ENCODE results near the gene IGFL2.
"Not testable (repeated sequence)": the region's sequence is repeated elsewhere in the genome, so short reads cannot be mapped to it uniquely, and the experiment has no call there.

The IGFL2 gene

DNA sequence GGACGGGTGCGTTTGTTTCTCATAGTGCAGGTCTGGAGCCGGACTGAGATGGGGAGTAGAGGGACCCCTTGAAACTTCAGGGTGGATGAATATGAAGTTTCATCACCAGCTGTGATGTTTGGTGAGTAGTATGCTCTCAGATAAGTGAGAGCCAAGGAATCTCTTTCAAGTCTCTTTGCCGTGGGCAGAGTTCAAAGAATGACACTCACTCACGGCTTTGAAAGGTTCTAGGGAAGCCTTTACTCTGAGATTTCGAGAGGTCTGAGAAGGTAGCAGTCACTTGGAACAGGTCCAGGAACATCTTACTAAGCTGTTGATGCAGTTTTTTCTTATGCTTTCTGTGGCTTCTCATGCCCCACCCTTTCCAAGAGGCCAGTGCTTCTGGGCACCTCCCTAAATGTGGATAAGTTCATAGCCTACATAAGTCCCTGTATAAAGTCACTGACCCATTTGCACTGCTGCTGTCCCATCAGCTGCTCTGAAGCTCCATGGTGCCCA lies at the start of gene IGFL2:
Gene IGFL2, plus strand, starts transcription at position 448 of the 498 bp plus-strand sequence. Its CDS starts 41 bp downstream, at position 489.
- no peak for DNase-seq

DNA sequence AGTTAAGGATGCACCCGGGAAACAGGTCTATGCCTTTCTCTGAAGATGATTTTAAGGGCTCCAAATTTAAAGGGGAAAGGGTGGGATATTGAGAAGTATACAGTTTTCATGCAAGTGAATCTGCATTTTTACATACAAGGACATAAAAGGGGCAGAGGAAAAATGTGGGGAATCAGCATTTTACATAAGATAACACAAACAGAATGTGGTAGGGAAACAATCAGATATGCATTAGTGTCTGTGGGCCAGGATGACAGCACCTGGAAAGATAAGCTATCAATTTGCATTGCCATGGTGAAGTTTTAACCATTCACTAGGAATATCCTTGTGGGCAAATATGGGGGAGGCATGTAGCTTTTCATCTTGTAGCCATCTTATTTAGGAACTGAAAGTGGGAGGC lies 47.7 kb upstream of the IGFL2 start:
- DNase-seq = peak; percentile 32

- DNase-seq = no peak
These were observed 46.7 kb upstream of the IGFL2 start for GRCh38 chr19:46101293-46101692.

DNA sequence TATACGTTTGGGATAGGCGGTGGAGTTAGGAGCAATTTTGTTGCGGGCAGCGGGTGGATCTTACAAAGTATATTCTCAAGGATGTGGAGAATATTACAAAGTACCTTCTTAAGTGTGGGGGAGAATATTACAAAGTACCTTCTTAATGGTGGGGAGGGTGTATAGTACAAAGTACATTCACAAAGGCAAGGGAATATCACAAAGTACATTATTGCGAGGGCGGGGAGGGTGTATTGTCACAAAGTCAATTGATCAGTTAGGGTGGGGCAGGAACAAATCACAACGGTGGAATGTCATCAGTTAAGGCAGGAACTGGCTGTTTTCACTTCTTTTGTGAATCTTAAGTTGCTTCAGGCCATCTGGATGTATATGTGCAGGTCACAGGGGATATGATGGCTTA lies 45.7 kb upstream of the IGFL2 start:
- not testable (repeated sequence) for DNase-seq

DNA sequence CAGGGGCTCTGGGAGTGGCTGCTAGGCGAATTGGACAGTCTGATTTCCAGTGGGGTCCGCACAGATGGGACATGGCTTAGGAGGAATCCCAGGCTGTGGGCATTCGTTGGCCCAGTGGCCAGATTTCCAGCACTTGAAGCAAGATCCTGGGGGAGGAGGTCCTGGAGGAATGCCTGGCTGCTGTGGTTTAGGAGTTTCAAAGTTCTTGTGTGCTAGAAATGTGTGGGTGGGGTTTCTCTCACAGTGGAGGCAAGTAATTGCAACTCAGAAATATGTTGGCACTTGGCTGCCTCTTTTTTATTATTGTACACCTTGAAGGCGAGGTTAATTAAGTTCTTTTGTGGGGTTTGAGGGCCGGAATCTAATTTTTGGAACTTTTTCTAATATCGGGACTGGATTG lies 40.7 kb upstream of the IGFL2 start:
- no peak for DNase-seq

GRCh38 chr19:46109876-46110275 lies 38.2 kb upstream of the IGFL2 start:
- no peak for DNase-seq

GRCh38 chr19:46111376-46111775 lies 36.7 kb upstream of the IGFL2 start:
- no peak for DNase-seq

GRCh38 chr19:46112527-46112926 lies 35.5 kb upstream of the IGFL2 start:
- no peak for DNase-seq

DNA sequence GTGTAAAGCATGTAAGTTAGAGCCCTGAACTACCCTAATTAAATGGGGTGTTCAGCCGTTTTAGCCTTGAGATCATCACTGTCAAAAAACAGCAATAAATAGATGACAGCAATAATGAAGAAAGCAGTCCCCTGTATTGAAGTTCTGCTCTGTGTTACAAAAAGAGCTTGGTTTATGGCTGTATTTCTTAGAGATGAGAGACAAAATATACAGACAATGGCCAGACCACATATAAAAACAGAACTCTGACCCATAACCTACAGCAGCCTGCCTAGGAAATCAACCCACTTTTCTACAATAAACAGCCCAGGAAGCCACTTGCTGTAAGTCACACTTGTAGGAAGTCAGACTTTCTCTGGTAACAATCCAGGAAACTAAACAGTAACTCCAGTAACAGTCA lies 34.3 kb upstream of the IGFL2 start:
- no peak for DNase-seq

DNA sequence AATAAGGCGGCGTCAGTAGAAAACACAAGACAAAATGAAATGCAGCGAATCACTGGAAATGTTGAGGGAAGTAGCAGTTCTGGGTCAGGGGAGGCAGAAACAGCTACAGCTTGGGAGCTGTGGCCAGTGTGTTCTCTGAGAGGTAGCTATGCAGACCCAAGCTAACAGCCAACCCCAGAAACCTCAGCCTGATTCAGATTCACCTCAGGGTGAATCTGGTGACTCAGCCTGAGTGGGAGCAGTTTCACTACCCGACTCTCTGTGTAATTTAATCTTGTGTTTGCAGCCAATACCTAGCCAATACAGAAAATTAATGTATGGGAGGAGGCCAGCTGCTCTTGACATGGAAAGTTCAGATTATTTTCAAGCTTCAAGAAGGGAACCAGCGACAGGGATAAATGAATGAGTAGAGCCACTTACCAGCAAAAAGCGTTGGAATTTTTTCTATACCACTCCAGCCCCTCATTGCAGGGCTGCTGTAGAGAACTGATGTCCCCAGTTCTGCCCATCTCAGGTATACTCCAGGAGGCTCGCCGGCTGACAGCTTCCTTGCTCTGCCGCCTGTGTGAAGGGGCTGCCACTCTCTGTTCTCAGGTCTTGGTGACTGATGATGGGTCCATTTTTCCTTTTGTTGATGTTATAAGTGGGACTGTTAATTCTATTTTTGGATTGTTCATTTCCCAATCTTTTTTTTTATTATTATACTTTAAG lies 32.5 kb upstream of the IGFL2 start:
- peak; percentile 82 for DNase-seq

GRCh38 chr19:46116121-46116520 lies 31.9 kb upstream of the IGFL2 start:
- no peak for DNase-seq

DNA sequence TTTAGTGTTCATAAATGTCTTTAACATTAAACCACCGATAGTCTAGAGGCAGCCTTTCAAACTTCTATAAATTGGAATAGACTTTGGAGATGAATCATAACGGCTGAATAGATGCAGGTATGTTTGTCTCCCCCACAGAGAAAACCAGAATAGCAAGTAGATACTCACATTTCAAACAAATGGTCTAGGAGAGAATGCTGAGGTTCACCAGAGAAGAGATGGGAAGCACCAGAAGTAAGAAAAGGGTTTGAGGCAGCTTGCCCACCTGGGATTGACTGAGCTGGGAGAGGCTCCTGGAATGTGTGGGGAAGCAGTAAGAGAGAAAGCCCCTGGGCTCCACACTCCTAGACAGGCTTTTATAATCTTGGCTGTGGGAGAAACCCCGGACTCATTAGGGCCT lies 29.9 kb upstream of the IGFL2 start:
- DNase-seq = no peak

- DNase-seq = peak; percentile 96
These were observed 23.4 kb upstream of the IGFL2 start, which contains the start of gene IGFL3 for GRCh38 chr19:46124638-46125115. IGFL3 (minus strand) TSS chr19:46124688; CDS start chr19:46124649, 39 bp downstream.

DNA sequence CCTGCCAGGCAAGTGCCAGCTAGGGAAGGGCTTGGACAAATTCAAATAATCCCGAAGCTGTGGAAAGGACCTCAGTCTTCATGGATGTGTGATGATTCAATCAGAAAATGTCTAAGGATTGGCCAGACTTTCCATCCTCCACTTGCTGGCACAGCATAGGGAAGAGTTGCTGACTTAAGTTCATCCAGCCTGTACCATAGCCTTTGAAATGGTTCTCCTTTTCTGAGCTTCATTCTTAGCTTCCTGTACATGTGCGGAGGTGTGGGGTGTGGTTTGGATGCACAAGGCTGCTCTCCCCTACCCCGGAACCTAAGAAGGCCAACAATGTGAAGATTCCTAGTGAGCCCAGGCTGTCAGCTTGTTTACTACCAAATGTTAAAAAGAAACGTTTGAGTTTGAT lies 22.6 kb upstream of the IGFL2 start:
- peak; percentile 30 for DNase-seq

- peak; percentile 66 for DNase-seq
These were observed 21.9 kb upstream of the IGFL2 start for GRCh38 chr19:46126086-46126580.

DNA sequence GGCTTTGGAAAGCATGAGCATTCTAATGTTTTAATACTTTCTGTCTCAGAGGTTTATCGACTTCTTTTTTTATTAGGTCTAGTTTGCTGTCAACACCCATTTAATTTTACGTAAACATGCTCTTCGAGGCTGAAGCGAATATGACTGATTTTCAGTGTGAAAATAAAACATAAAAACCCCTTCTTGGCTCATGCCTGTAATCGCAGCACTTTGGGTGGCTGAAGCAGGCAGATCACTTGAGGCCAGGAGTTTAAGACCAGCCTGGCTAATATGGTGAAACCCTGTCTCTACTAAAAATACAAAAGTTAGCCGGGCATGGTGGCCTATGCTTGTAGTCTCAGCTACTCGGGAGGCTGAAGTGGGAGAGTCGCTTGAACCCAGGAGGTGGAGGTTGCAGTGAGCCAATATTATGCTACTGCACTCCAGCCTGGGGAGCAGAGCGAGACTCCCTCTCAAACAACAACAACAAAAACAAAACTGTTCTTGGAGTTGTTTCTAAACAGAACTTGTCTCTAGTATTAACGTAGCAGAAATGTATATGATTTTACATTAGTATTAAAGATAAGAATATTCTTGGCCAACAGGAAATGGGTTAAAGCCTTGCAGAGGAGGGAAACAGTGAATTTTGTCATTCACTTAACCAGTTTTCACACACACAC lies 16.4 kb upstream of the IGFL2 start:
- DNase-seq = no peak

DNA sequence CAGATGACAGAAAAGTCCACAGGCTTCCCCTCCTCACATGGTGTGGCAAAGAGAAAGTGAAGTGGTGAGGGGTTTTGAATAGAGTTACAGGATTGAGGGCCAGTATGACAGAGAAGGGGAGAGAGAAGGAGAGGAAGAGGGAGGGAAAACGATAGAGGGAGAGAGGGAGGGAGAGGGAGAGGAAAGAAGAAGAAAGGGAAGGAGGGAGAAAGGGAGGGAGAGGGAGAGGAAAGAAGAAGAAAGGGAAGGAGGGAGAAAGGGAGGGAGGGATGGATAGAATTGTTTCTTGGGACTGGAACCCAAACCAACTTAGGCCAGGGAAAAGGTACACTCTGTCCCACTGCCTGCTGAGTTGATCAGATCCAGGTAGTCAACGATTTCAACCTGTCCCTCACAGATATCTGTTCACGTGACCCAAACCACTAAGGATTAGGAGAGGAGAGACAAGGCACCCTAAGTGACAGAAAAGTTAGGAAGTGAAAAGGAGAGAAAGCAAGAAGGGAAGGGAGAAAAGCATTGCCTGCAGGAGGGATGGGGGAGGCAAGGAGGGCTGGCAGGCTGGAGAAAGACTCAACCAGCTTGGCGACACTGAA lies 15.4 kb upstream of the IGFL2 start:
- DNase-seq = no peak

DNA sequence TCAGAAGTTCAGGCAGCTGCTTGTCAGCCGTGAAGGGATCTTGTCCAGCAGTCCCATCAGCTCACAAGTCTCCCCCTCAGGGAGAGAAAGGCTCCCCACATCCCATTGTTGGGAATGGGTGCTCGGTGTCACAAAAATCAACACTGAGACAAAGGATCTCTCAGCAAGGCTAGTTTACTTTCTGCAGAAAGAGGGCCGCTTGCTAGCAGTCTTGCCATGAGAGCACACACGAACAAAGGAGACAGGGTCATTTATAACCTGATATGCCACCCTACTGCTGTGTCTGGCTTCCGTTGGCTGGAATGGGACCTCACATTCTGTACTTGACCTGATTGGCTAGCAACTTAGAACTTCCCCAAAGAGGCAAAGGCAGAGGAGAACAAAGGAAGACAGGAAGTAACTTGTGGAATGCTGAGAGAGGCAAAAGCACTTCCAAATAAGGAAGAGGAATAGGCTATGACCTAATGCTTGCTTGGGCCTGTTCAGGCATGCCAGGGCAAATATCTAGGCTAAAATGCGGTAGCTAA lies 14.9 kb upstream of the IGFL2 start:
- peak; percentile 88 for DNase-seq

DNA sequence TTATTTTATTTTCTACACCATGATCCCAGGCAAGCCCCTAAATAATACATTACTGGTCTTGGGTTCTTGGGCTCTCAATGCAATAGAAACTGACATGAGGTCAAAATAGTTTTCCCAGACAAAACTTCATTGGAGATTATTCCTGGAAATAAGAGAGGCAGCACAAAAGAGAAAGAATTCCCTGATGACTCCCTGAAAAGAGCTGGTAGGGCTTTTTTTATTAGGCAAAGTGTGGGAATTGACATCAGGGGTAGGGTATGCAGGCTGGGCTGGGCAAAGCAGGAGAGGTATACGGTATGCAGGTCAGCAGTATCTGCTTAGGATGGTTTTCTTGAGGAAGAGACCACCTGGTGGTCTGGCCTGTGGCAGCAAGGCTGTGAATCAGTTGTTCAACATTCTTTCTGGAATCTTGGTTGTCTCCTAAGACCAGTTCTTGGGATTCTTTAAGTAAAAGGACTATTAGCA lies 14.2 kb upstream of the IGFL2 start:
- no peak for DNase-seq

DNA sequence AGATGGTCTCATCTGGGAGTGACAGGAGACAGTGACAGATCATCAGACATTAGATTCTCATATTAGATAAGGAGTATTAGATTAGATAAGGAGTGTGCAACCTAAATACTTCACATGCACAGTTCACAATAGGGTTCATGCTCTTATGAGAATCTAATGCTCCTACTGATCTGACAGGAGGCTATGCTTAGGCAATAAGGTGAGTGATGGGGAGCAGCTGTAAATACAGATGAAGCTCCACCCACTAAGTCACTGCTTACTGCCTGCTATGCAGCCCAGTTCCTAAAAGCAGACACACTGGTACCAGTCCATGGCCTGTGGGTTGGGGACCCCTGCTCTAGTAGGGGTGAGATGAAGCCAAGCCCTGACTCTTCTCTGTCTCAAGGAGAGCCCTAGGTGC lies 13.5 kb upstream of the IGFL2 start:
- DNase-seq = peak; percentile 40

DNA sequence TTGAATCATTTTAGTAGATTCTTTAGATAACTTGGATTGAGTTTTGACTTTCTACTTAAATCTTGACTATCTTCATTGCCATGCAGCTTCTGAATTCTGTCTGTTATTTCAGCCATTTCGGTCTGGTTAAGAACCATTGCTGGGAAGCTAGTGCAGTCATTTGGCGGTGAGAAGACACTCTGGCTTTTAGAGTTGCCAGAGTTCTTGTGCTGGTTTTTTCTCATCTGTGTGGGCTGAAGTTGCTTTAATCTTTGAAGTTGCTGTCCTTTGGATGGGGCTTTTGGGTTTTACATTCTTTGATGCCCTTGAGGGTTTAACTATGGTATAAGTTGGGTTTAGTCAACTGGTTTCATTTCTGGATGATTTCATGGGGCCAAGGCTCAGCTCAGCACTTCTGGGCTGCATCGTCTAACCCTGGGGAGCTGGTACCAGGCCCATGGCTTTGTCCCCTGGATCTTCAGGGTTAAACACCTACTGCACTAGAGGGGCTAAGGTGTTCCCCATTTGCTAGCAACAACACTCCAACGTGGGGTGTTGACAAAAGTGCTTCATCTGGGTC lies 10.0 kb upstream of the IGFL2 start:
- DNase-seq = no peak

GRCh38 chr19:46141421-46141820 lies 6.6 kb upstream of the IGFL2 start:
- no peak for DNase-seq

- no peak for DNase-seq
These were observed 5.7 kb upstream of the IGFL2 start for GRCh38 chr19:46142294-46142693.

Data from MV-4-11 (cell line).